ENCODE measurements around the gene KDR.

DNA sequence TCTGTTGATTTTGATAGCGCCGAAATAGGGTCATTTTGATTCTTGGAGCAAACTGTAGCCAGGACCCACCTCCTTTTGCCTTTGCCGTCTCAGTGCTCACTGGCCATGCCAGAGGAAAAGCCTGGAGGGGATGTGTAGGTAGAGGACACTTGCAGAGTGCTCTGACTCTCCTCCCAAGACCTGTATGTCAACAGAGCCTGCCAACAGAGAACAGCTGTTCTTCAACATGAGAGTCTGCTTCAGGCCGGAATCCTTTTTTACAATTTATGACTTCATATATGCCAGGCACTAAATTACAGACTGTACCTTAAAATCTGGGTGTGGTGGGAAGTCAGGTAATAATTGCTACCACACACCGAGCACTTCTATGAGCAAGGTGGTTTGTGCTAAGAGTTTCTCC lies 94.2 kb downstream of the KDR start:
- TF ChIP-seq CTCF (IDR thresholded peaks at IDR 0.05) (no peak), EZH2phosphoT487 (IDR thresholded peaks at IDR 0.05) (no peak)

Data from neural progenitor cell (in vitro differentiated cells).